H9 (cell line): ENCODE data around the gene NPRL2. TPM values are rescaled to one million over a fixed set of nuclear protein-coding genes. Genes with fewer than 3 reads are reported as not detected.

ENCODE experiments used
- DNase-seq: peaks from one replicate; pipeline ENCODE4 v3.0.0-alpha.2; 2017
- H2AFZ ChIP-seq: one replicate; pipeline ENCODE4 v1.6.1; 2013; ENCODE audit warnings: mild to moderate bottlenecking, low read length, control low read depth, moderate library complexity
- H2AK5ac ChIP-seq: 2 replicates; pipeline ENCODE4 v1.6.1; 2013; ENCODE audit warnings: low read length, control low read depth, mixed read lengths; ENCODE audit not compliant: insufficient read length
- H2BK120ac ChIP-seq: one replicate; pipeline ENCODE4 v1.6.1; 2013; ENCODE audit warnings: low read depth, mild to moderate bottlenecking, low read length, control low read depth, inconsistent platforms; ENCODE audit not compliant: poor library complexity, severe bottlenecking
- H2BK12ac ChIP-seq: 2 replicates; pipeline ENCODE4 v1.6.1; 2013; ENCODE audit warnings: low read length, control low read depth, mixed read lengths, low read depth; ENCODE audit not compliant: insufficient read length
- H2BK15ac ChIP-seq: 2 replicates; pipeline ENCODE4 v1.6.1; 2013; ENCODE audit warnings: low read depth, low read length, control low read depth
- H2BK20ac ChIP-seq: one replicate; pipeline ENCODE4 v1.6.1; 2013; ENCODE audit warnings: low read depth, mild to moderate bottlenecking, low read length, control low read depth, inconsistent platforms; ENCODE audit not compliant: poor library complexity, severe bottlenecking
- H2BK5ac ChIP-seq: 2 replicates; pipeline ENCODE4 v1.6.1; 2013; ENCODE audit warnings: low read length, control low read depth, mixed read lengths; ENCODE audit not compliant: insufficient read length
- H3K14ac ChIP-seq: 2 replicates; pipeline ENCODE4 v1.6.1; 2013; ENCODE audit warnings: low read length, control low read depth; ENCODE audit not compliant: insufficient read depth
- H3K18ac ChIP-seq: 2 replicates; pipeline ENCODE4 v1.6.1; 2013; ENCODE audit warnings: low read depth, mild to moderate bottlenecking, mixed read lengths, low read length, control low read depth; ENCODE audit not compliant: insufficient read length
- H3K23ac ChIP-seq: 2 replicates; pipeline ENCODE4 v1.6.1; 2013; ENCODE audit warnings: low read length, control low read depth, mixed read lengths, low read depth; ENCODE audit not compliant: insufficient read length
- H3K23me2 ChIP-seq: 2 replicates; pipeline ENCODE4 v1.6.1; 2013; ENCODE audit warnings: low read depth, mild to moderate bottlenecking, mixed read lengths, low read length, control low read depth; ENCODE audit not compliant: insufficient read length, poor library complexity, severe bottlenecking
- H3K27ac ChIP-seq: 2 replicates; pipeline ENCODE4 v1.5.1; 2013; ENCODE audit warnings: low read length, control low read depth, mixed read lengths, low read depth; ENCODE audit not compliant: insufficient read length
- H3K27me3 ChIP-seq: 2 replicates; pipeline ENCODE4 v1.6.1; 2013; ENCODE audit warnings: low read length, control low read depth, inconsistent platforms; ENCODE audit not compliant: insufficient read depth
- H3K4ac ChIP-seq: 2 replicates; pipeline ENCODE4 v1.6.1; 2013; ENCODE audit warnings: low read depth, mild to moderate bottlenecking, control low read depth, inconsistent platforms, low read length, moderate library complexity
- H3K4me1 ChIP-seq: 2 replicates; pipeline ENCODE4 v1.6.1; 2013; ENCODE audit warnings: low read length, control low read depth, inconsistent platforms; ENCODE audit not compliant: insufficient read depth
- H3K4me2 ChIP-seq: 2 replicates; pipeline ENCODE4 v1.6.1; 2013; ENCODE audit warnings: low read length, control low read depth, mixed read lengths; ENCODE audit not compliant: insufficient read length, insufficient read depth
- H3K56ac ChIP-seq: 2 replicates; pipeline ENCODE4 v1.6.1; 2013; ENCODE audit warnings: low read depth, mild to moderate bottlenecking, mixed read lengths, low read length, control low read depth; ENCODE audit not compliant: insufficient read length
- H3K79me1 ChIP-seq: 2 replicates; pipeline ENCODE4 v1.6.1; 2013; ENCODE audit warnings: low read depth, mild to moderate bottlenecking, moderate library complexity, low read length, control low read depth, inconsistent platforms; ENCODE audit not compliant: insufficient read depth, poor library complexity, severe bottlenecking
- H3K79me2 ChIP-seq: 2 replicates; pipeline ENCODE4 v1.6.1; 2013; ENCODE audit warnings: low read length, control low read depth, inconsistent platforms; ENCODE audit not compliant: insufficient read depth
- H3K9ac ChIP-seq: 2 replicates; pipeline ENCODE4 v1.6.1; 2013; ENCODE audit warnings: low read length, control low read depth, mixed read lengths; ENCODE audit not compliant: insufficient read length; ENCODE audit errors: extremely low read depth
- H3K9me3 ChIP-seq: one replicate; pipeline ENCODE4 v1.6.1; 2013; ENCODE audit warnings: low read depth, low read length, inconsistent platforms; ENCODE audit not compliant: control insufficient read depth
- H3T11ph ChIP-seq: one replicate; pipeline ENCODE4 v1.6.1; 2013; ENCODE audit warnings: mild to moderate bottlenecking, low read length, control low read depth, inconsistent platforms
- H4K20me1 ChIP-seq: one replicate; pipeline ENCODE4 v1.6.1; 2013; ENCODE audit not compliant: control insufficient read depth, insufficient read length, insufficient read depth
- H4K5ac ChIP-seq: 2 replicates; pipeline ENCODE4 v1.6.1; 2013; ENCODE audit warnings: low read depth, mild to moderate bottlenecking, mixed read lengths, low read length, control low read depth; ENCODE audit not compliant: insufficient read length
- H4K8ac ChIP-seq: replicated peaks from 2 replicates; pipeline ENCODE4 v1.6.1; 2013; ENCODE audit warnings: low read length, control low read depth, mixed read lengths, low read depth; ENCODE audit not compliant: insufficient read length
- H4K91ac ChIP-seq: 2 replicates; pipeline ENCODE4 v1.6.1; 2013; ENCODE audit warnings: low read depth, mild to moderate bottlenecking, moderate library complexity, mixed read lengths, low read length, control low read depth; ENCODE audit not compliant: insufficient read length
- H3K27ac Mint-ChIP-seq, 3 experiments: 2 replicates in 2 of 3; 3 replicates in 1 of 3; pipeline ENCODE4 v1.8.0; 2020 to 2021; ENCODE audit warnings: mixed read lengths in 3 of 3, mild to moderate bottlenecking in 1 of 3, moderate library complexity in 1 of 3
- H3K27me3 Mint-ChIP-seq: 2 replicates; pipeline ENCODE4 v1.8.0; 2021; ENCODE audit warnings: low read depth, mild to moderate bottlenecking, moderate library complexity, mixed read lengths
- H3K36me3 Mint-ChIP-seq, 3 experiments: 2 replicates in 2 of 3; 3 replicates in 1 of 3; pipeline ENCODE4 v1.8.0; 2020 to 2021; ENCODE audit warnings: low read depth in 3 of 3, mixed read lengths in 3 of 3; ENCODE audit not compliant: insufficient read depth in 1 of 3
- H3K4me1 Mint-ChIP-seq, 2 experiments: 2 replicates each; pipeline ENCODE4 v1.8.0; 2020; ENCODE audit warnings: mixed read lengths in 2 of 2
- H3K4me3 Mint-ChIP-seq, 2 experiments: 2 replicates in 1 of 2; 3 replicates in 1 of 2; pipeline ENCODE4 v1.8.0; 2020 to 2021; ENCODE audit warnings: mild to moderate bottlenecking in 2 of 2, mixed read lengths in 2 of 2, moderate library complexity in 1 of 2
- H3K9me3 Mint-ChIP-seq, 2 experiments: 2 replicates in 1 of 2; 3 replicates in 1 of 2; pipeline ENCODE4 v1.8.0; 2020; ENCODE audit warnings: mild to moderate bottlenecking in 2 of 2, mixed read lengths in 2 of 2, moderate library complexity in 1 of 2
- WGBS: extraction: QIAGEN DNeasy Blood & Tissue Kit; methylation state at CpG from one replicate; pipeline ENCODE4 v1.1.7; 2013; ENCODE audit warnings: missing lambda C conversion rate, low lambda C conversion rate, mixed read lengths; ENCODE audit not compliant: insufficient read length; ENCODE audit errors: extremely low coverage; 5-methylcytosine and 5-hydroxymethylcytosine counted together
- total RNA-seq: library from RNA; stranded (reverse); gene quantifications from 2 replicates; pipeline ENCODE4 v1.2.1, GENCODE V29; 2021
- TF ChIP-seq, protein P1 (sequence below): fragments of 200-600 bp; sonication (generic); conservative IDR thresholded peaks from 3 replicates; pipeline ENCODE4 v1.8.0; 2021; ENCODE audit warnings: antibody characterized with exemption, mild to moderate bottlenecking

NPRL2 gene
- total RNA-seq, 1 experiment from 2014 or later: 23.4 TPM

DNA sequence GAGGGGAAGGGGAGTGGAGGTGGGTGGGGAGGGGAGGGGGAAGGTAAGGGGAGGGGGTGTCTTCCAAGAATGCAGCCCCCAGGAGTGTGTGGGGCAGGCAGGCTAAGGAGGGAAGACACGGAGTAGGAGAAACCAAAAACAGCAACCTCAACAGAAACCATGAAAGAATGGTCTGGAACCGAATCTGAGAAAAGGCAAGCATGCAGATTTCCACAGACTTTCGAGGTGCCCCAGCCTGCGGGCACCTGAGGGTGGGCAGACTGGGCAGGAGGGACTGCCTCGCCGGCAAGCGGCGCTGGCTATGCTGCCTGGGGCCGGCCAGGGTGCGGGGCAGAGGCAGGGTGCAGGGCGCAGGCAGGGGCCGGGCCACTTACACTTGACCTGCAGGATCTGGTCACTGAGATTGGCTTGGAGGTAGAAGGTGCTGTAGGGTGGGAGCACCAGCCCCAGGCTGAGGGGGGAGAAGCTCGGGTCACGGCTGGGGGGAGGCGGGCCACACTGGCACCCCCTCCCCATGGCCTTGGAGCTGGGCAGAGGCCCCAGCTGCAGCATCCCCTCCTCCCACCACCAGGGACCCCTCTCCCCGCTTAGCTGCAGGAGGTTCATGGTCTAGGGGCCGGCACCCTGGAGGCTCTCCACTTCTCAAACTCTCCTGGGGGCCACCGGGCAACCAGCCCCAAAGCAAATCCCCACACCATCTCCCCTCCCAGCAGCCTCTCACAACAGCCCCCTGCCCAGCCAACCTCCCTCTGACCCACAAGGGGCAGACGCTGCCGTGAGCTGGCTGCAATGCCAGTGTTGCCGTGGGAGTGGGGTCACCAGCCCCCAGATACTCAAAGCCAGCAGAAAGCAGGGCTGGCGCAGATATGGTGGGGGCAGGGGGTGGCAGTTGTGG, 24.0 kb upstream of the NPRL2 start:
- H3K9me3 ChIP-seq: no peaks in the 10 kb centered on the region
- H3K79me1 ChIP-seq: no peaks in the 10 kb centered on the region
- H2AFZ ChIP-seq: no peak overlapping the region
- no peak overlapping the region for H3K23ac ChIP-seq
- Mint-ChIP-seq H3K4me3 (peak overlapping the region in 1 of 2 experiments; percentile 38; a peak in 1 of 5 replicates), H3K36me3 (peaks cover 0 to 4% (median 0%) of the 10 kb centered on the region in 3 experiments; a peak in 1 of 7 replicates), H3K4me1 (peaks cover 22 to 55% of the 10 kb centered on the region in 2 experiments), H3K9me3 (no peaks in the 10 kb centered on the region), H3K27ac (no peak overlapping the region), H3K27me3 (peaks cover 5% of the 10 kb centered on the region)
- H3K4ac ChIP-seq: no peak overlapping the region
- H2BK5ac ChIP-seq: no peak overlapping the region
- H4K20me1 ChIP-seq: peaks cover 2% of the 10 kb centered on the region
- H2AK5ac ChIP-seq: no peak overlapping the region
- no peak overlapping the region for H2BK120ac ChIP-seq
- DNase-seq: no peak
- no peak overlapping the region for H4K8ac ChIP-seq
- H3K27me3 ChIP-seq: no peaks in the 10 kb centered on the region
- no peak overlapping the region for H2BK15ac ChIP-seq
- no peak overlapping the region for H2BK12ac ChIP-seq
- no peak overlapping the region for H3K56ac ChIP-seq
- H3K23me2 ChIP-seq: no peaks in the 10 kb centered on the region
- H3T11ph ChIP-seq: no peak overlapping the region
- H3K79me2 ChIP-seq: no peaks in the 10 kb centered on the region
- no peak overlapping the region for H3K27ac ChIP-seq
- WGBS: no CpG with 5 or more reads among the region's 22 CpGs
- H3K14ac ChIP-seq: no peak overlapping the region
- H3K18ac ChIP-seq: no peak overlapping the region
- no peak overlapping the region for H3K9ac ChIP-seq
- TF ChIP-seq, protein P1, sequence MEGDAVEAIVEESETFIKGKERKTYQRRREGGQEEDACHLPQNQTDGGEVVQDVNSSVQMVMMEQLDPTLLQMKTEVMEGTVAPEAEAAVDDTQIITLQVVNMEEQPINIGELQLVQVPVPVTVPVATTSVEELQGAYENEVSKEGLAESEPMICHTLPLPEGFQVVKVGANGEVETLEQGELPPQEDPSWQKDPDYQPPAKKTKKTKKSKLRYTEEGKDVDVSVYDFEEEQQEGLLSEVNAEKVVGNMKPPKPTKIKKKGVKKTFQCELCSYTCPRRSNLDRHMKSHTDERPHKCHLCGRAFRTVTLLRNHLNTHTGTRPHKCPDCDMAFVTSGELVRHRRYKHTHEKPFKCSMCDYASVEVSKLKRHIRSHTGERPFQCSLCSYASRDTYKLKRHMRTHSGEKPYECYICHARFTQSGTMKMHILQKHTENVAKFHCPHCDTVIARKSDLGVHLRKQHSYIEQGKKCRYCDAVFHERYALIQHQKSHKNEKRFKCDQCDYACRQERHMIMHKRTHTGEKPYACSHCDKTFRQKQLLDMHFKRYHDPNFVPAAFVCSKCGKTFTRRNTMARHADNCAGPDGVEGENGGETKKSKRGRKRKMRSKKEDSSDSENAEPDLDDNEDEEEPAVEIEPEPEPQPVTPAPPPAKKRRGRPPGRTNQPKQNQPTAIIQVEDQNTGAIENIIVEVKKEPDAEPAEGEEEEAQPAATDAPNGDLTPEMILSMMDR: no peak; the same call in 2 of the 3 replicates
- no peaks in the 10 kb centered on the region for H3K4me1 ChIP-seq
- no peak overlapping the region for H4K91ac ChIP-seq
- H2BK20ac ChIP-seq: no peak overlapping the region
- no peak overlapping the region for H4K5ac ChIP-seq
- H3K4me2 ChIP-seq: no peak overlapping the region
